OCI-LY7 (cell line): Measurements from ENCODE around the gene ST6GALNAC6. TPM values are rescaled to one million over a fixed set of nuclear protein-coding genes. Genes with fewer than 3 reads are reported as not detected.

Source experiments
- BruUV-seq: library from RNA; stranded (reverse); fragments of 400-500 nt; replicated peaks from 2 replicates; lab custom pipeline; 2021; lab: Mats Ljungman, UMichigan
- CTCF ChIA-PET: fragments of 300-600 bp; sonication (Branson Sonifier 250); formaldehyde crosslinking; loops from one replicate; lab custom pipeline; 2022; ENCODE audit warnings: antibody characterized with exemption; ENCODE audit not compliant: unreplicated experiment; lab: Charles Lee
- POLR2A ChIA-PET: fragments of 300-600 bp; sonication (Branson Sonifier 250); formaldehyde crosslinking; loops from one replicate; lab custom pipeline; 2022; ENCODE audit warnings: antibody characterized with exemption; lab: Charles Lee
- DNase-seq: peaks from one replicate; pipeline ENCODE4 v3.0.0-alpha.2; 2015; ENCODE audit warnings: low spot score
- H2AFZ ChIP-seq: fragments of 200-600 bp; sonication (generic), shearing (Covaris generic); 2 replicates; pipeline ENCODE4 v1.6.1; 2014; ENCODE audit warnings: mild to moderate bottlenecking, antibody characterized with exemption, low read length, moderate library complexity
- H3K27ac ChIP-seq: fragments of 200-600 bp; sonication (generic); 2 replicates; pipeline ENCODE4 v1.5.1; 2014; ENCODE audit warnings: mixed run types, low read depth, mild to moderate bottlenecking, moderate library complexity, low read length, inconsistent platforms; ENCODE audit not compliant: poor library complexity, severe bottlenecking
- H3K36me3 ChIP-seq: fragments of 200-600 bp; sonication (generic); 2 replicates; pipeline ENCODE4 v1.6.1; 2014; ENCODE audit warnings: mild to moderate bottlenecking, antibody characterized with exemption, low read length, moderate library complexity, mixed read lengths; ENCODE audit not compliant: insufficient read depth
- H3K4me1 ChIP-seq: fragments of 200-600 bp; sonication (generic); 2 replicates; pipeline ENCODE4 v1.5.1; 2014; ENCODE audit warnings: mild to moderate bottlenecking, low read length; ENCODE audit not compliant: insufficient read depth, poor library complexity, severe bottlenecking
- H3K4me2 ChIP-seq: fragments of 200-600 bp; sonication (generic); 2 replicates; pipeline ENCODE4 v1.6.1; 2014; ENCODE audit warnings: mild to moderate bottlenecking, low read length
- H3K4me3 ChIP-seq: fragments of 200-600 bp; sonication (generic); 2 replicates; pipeline ENCODE4 v1.5.1; 2014; ENCODE audit warnings: mild to moderate bottlenecking, low read depth, low read length; ENCODE audit not compliant: poor library complexity, severe bottlenecking
- H3K79me2 ChIP-seq: fragments of 200-600 bp; sonication (generic); 2 replicates; pipeline ENCODE4 v1.6.1; 2016; ENCODE audit warnings: low read depth, mild to moderate bottlenecking, low read length, moderate library complexity, mixed read lengths; ENCODE audit not compliant: insufficient read depth
- H3K9me2 ChIP-seq: fragments of 200-600 bp; sonication (generic); 2 replicates; pipeline ENCODE4 v1.6.1; 2016; ENCODE audit warnings: mild to moderate bottlenecking, low read length, mixed read lengths; ENCODE audit not compliant: insufficient read depth
- H3K9me3 ChIP-seq: fragments of 200-600 bp; sonication (generic); 2 replicates; pipeline ENCODE4 v1.6.1; 2014; ENCODE audit warnings: mild to moderate bottlenecking, mixed run types, low read length, mixed read lengths
- H4K20me1 ChIP-seq: fragments of 200-600 bp; sonication (generic); 2 replicates; pipeline ENCODE4 v1.6.1; 2014; ENCODE audit warnings: mild to moderate bottlenecking, antibody characterized with exemption, low read length, moderate library complexity, mixed read lengths; ENCODE audit not compliant: insufficient read depth
- EZH2phosphoT487 ChIP-seq: fragments of 200-600 bp; sonication (generic); IDR thresholded peaks from 2 replicates; pipeline ENCODE4 v1.6.1; 2018; ENCODE audit warnings: low read depth, borderline replicate concordance, mild to moderate bottlenecking, mixed run types, antibody characterized with exemption, low read length, moderate library complexity, mixed read lengths
- intact Hi-C: fragments of 100-400 bp; cut with micrococcal nuclease; formaldehyde crosslinking; loops from one replicate; pipeline ENCODE4 v1.10.0; 2022; ENCODE audit not compliant: unreplicated experiment
- total RNA-seq, 2 experiments: library from RNA; depleted of rRNA in 1 of 2; stranded (reverse); fragments of >200 nt in 1 of 2; shearing (Covaris generic) in 1 of 2; gene quantifications; 2 replicates each; pipeline ENCODE4 v1.2.3, GENCODE V29; 2014 to 2022
- TF ChIP-seq, protein P1 (sequence below): fragments of 200-600 bp; sonication (generic); conservative IDR thresholded peaks from 2 replicates; pipeline ENCODE4 v1.5.1; 2014; ENCODE audit warnings: mild to moderate bottlenecking, antibody characterized with exemption, low read length, moderate library complexity, mixed read lengths

Gene ST6GALNAC6
- total RNA-seq, 2 experiments from 2014 or later = 43.7 to 51.3 TPM

DNA sequence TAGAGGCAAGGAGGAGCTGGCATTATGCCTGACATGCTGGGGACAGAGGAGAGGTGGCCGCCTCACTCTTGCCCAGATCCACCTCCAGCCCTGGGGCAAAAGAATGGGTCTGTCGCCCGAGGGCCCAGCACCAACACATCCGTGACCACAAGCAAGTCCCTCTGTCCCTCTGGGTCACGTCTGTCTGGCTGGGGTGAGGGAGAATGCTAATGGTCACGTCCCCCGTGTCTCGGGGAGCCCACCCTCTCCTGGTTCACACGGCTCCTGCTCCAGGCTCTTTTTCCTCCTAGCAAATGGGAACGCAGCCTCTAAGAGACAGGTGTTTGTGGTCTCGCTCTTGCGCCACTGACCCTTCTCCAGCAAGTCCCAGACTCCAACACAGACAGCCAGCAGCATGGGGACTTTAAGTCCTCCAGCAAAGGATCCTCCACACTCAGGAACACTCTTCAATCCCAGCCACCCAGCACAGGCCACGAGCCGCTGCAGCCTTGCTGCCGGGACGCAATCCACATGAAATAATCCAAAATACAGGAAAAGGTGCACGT, 49.0 kb downstream of the ST6GALNAC6 start:
- H3K9me3 ChIP-seq = peaks cover 11% of the 10 kb centered on the region; the same call in 1 of the 2 replicates
- intact Hi-C loops = no loop called here
- H3K9me2 ChIP-seq = no peaks in the 10 kb centered on the region
- TF ChIP-seq, protein P1, sequence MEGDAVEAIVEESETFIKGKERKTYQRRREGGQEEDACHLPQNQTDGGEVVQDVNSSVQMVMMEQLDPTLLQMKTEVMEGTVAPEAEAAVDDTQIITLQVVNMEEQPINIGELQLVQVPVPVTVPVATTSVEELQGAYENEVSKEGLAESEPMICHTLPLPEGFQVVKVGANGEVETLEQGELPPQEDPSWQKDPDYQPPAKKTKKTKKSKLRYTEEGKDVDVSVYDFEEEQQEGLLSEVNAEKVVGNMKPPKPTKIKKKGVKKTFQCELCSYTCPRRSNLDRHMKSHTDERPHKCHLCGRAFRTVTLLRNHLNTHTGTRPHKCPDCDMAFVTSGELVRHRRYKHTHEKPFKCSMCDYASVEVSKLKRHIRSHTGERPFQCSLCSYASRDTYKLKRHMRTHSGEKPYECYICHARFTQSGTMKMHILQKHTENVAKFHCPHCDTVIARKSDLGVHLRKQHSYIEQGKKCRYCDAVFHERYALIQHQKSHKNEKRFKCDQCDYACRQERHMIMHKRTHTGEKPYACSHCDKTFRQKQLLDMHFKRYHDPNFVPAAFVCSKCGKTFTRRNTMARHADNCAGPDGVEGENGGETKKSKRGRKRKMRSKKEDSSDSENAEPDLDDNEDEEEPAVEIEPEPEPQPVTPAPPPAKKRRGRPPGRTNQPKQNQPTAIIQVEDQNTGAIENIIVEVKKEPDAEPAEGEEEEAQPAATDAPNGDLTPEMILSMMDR = no peak
- no peak for TF ChIP-seq EZH2phosphoT487
- H3K79me2 ChIP-seq = no peaks in the 10 kb centered on the region
- H3K4me1 ChIP-seq = no peaks in the 10 kb centered on the region
- H3K27ac ChIP-seq = no peak overlapping the region
- DNase-seq = no peak
- H3K4me3 ChIP-seq = no peak overlapping the region
- ChIA-PET CTCF (no interaction called here), POLR2A (no interaction called here)
- no peaks in the 10 kb centered on the region for H3K36me3 ChIP-seq
- H4K20me1 ChIP-seq = no peaks in the 10 kb centered on the region
- H3K4me2 ChIP-seq = no peak overlapping the region
- no peak overlapping the region for H2AFZ ChIP-seq
- BruUV-seq = no TSS peak

DNA sequence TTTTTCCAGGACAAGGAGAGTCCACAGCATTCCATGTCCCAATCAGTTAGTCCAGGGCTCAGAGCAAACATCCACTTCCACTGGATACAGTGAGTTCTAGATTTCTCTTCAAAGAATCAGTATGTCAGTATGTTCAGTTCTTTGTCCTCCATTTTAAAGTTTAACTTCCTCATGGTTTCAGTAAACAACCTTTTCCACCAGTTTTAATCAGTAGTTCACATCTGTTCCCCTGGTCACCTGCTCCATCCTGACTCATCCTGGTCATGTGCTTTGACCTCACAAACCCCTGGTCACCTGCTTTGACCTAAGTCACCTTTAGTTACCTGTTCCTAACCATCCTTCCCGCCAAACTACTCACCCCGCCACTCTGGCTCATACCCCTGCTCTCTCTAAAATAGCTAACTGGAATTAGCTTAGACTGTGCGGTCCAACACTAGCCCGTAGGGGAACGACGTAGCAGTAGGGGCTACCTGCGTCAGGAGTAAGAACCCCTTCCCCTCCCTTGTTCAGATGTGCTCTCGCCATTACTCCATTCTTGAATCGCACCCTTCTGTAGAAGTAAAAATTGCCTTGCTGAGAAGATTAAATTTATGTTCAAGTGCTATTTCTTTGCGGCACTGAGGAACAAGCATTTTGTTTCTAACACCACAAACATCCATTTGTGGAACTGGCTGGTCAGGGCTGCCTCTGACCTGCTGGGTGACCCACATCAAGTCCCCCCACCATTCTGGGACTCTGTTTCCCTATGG, 50.5 kb downstream of the ST6GALNAC6 start:
- H3K27ac ChIP-seq = no peak overlapping the region
- H3K4me1 ChIP-seq = no peaks in the 10 kb centered on the region
- no peaks in the 10 kb centered on the region for H4K20me1 ChIP-seq
- no peaks in the 10 kb centered on the region for H3K9me2 ChIP-seq
- no peaks in the 10 kb centered on the region for H3K36me3 ChIP-seq
- no peak for DNase-seq
- ChIA-PET POLR2A (no interaction called here), CTCF (no interaction called here)
- no peak overlapping the region for H2AFZ ChIP-seq
- no peak overlapping the region for H3K4me2 ChIP-seq
- no peak overlapping the region for H3K4me3 ChIP-seq
- BruUV-seq = no TSS peak
- H3K79me2 ChIP-seq = no peaks in the 10 kb centered on the region
- intact Hi-C loops = no loop called here
- TF ChIP-seq, protein P1 = no peak
- no peak for TF ChIP-seq EZH2phosphoT487
- peaks cover 11% of the 10 kb centered on the region; the same call in 1 of the 2 replicates for H3K9me3 ChIP-seq
